BLaER1 (cell line): ENCODE measurements around the gene PYGO2.

Experiments
- H3K27ac ChIP-seq: shearing (Covaris generic); formaldehyde crosslinking; 2 replicates; pipeline ENCODE4 v1.8.1; 2022
- H3K27me3 ChIP-seq: shearing (Covaris generic); formaldehyde crosslinking; 2 replicates; pipeline ENCODE4 v1.8.1; 2022
- H3K36me3 ChIP-seq: shearing (Covaris generic); formaldehyde crosslinking; 2 replicates; pipeline ENCODE4 v1.8.1; 2022
- H3K4me1 ChIP-seq: shearing (Covaris generic); formaldehyde crosslinking; 2 replicates; pipeline ENCODE4 v1.8.1; 2022
- H3K4me2 ChIP-seq: shearing (Covaris generic); formaldehyde crosslinking; 2 replicates; pipeline ENCODE4 v1.8.1; 2022
- H3K4me3 ChIP-seq: shearing (Covaris generic); formaldehyde crosslinking; 2 replicates; pipeline ENCODE4 v1.8.1; 2022
- H3K9ac ChIP-seq: shearing (Covaris generic); formaldehyde crosslinking; 2 replicates; pipeline ENCODE4 v1.8.1; 2022
- H3K9me3 ChIP-seq: shearing (Covaris generic); formaldehyde crosslinking; 2 replicates; pipeline ENCODE4 v1.8.1; 2022
- H4K20me1 ChIP-seq: shearing (Covaris generic); formaldehyde crosslinking; 2 replicates; pipeline ENCODE4 v1.8.1; 2022
- Cebpa-rat ChIP-seq: shearing (Covaris generic); IDR thresholded peaks from 2 replicates; pipeline ENCODE4 v1.8.1; 2022

Gene PYGO2

DNA sequence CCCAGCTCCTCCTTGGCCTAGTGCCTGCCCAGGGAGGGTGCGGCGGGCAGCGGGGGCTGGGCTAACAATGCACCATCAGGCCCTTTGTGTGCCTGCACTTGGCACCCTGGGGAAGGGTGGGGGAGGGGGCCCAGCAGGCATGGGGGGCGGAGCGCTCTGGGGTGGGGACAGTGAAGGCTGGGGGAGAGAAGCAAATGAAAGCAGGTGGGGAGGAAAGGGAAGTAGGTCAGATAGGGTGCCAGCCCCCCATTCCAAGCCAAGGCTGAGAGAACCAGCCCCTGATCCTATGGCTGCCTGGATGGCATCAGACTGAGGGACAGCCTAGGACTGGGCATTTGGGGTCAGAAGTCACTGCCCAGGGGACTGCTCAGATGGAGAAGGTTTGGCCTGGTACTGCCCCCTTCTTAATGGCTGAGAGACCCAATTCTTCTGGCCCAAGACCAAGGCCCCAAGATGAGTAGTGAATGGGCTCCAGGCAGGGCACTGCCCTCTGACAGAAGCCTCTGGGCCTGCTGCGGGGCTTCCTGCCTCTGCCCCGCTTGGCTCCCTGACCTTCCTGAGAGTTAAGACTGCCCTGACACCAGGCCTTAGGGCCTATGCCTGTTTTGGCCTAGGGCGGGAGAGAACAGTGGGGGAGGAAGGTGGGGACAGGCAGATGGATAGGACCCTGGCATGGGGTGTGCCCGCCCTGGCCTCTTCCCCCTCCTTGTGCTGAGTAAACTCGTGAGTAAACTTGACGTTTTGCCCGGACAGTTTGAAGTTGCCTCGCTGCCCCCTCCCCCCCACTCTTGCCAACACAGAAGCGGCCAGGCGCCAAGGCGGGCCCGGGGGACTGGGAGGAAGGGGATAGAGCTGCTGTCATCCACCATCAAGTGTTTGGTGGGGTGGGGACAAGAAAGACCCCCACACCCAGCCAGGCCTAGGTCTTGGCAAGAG, 43.8 kb upstream of the PYGO2 start:
- peak overlapping the region; percentile 95 for H3K9ac ChIP-seq
- no peak for TF ChIP-seq Cebpa-rat
- H3K9me3 ChIP-seq, result no peaks in the 10 kb centered on the region
- H4K20me1 ChIP-seq, result peaks cover 16% of the 10 kb centered on the region; the same call in 1 of the 2 replicates
- H3K36me3 ChIP-seq, result no peaks in the 10 kb centered on the region
- peaks cover 63% of the 10 kb centered on the region for H3K4me1 ChIP-seq
- peak overlapping the region; percentile 98 for H3K27ac ChIP-seq
- peak overlapping the region; percentile 100 for H3K4me2 ChIP-seq
- peak overlapping the region; percentile 95 for H3K4me3 ChIP-seq
- no peaks in the 10 kb centered on the region for H3K27me3 ChIP-seq

DNA sequence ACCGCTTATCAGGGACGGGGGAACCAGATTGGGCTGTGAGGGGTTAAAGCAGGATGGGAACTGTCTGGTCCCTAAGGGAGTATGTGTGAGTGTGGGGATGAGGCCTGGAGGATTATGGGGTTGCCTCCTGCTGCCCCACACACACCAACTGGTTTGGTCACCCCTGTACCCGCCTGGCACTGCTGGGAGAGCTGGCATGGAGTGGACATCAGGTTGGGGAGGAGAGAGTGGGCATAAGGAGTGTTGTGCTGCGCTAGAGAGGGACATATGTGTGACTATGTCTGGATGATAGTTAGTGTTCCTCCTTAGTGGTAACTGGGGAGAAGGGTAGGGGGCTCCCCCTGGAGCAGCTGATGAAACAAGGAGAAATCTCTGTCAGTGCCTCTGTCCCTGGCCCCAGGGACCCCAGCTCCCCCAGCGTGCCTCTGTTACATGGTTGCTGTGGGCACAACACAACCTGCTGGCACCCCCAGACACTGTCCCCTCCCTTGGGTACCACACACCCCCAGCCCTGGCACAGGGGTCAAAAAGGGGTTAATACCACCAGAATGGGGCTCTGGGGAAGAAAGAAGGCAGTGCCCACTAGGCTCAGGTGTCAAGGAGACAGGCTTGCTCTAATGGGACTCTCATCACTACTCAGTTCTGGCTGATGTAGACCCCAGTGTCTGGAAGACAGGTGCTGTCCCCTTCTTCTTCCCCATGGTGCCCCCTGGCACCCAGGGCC, 42.9 kb upstream of the PYGO2 start:
- Histone ChIP-seq H3K27me3 (no peaks in the 10 kb centered on the region), H3K4me2 (peak overlapping the region; percentile 100), H3K9me3 (no peaks in the 10 kb centered on the region), H3K36me3 (no peaks in the 10 kb centered on the region), H3K4me3 (peak overlapping the region; percentile 95), H3K4me1 (peaks cover 58% of the 10 kb centered on the region), H3K9ac (peak overlapping the region; percentile 95), H4K20me1 (peaks cover 16% of the 10 kb centered on the region; the same call in 1 of the 2 replicates), H3K27ac (peak overlapping the region; percentile 98)
- no peak for TF ChIP-seq Cebpa-rat

DNA sequence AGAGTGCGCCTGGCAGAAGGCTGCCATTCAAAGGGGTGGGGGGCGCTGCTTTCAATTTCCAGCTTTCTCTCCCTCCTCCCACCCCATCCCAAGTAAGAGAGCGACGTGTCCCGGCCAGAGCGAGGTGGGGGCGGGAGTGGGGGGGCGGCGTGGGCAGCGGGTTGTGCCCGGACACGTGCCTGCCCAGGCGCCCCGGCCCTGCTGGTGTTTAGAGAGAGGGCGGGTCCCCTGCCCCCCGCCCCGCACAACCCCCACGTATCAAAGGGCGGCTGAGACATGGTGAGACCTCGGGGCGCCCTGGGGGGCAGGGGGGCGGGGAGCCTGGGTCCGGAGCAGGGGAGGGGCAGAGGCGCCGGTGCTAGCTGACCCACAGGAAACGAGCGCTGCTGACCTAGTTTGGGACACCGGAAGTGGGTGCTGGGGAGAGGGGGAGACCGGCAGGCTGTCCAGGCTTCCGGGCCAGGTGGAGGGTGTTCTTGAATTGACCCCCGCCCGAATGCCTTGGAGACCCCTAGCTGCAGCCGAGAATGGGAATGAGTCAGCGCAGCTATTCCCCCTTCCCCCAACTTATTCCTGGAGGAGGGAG, 42.3 kb upstream of the PYGO2 start:
- Histone ChIP-seq H3K9me3 (no peaks in the 10 kb centered on the region), H3K4me2 (peak overlapping the region; percentile 100), H3K4me1 (peaks cover 54% of the 10 kb centered on the region), H3K4me3 (peak overlapping the region; percentile 95), H3K36me3 (no peaks in the 10 kb centered on the region), H3K27me3 (no peaks in the 10 kb centered on the region), H4K20me1 (peaks cover 16% of the 10 kb centered on the region; the same call in 1 of the 2 replicates), H3K27ac (peak overlapping the region; percentile 98), H3K9ac (peak overlapping the region; percentile 95)
- no peak for TF ChIP-seq Cebpa-rat

DNA sequence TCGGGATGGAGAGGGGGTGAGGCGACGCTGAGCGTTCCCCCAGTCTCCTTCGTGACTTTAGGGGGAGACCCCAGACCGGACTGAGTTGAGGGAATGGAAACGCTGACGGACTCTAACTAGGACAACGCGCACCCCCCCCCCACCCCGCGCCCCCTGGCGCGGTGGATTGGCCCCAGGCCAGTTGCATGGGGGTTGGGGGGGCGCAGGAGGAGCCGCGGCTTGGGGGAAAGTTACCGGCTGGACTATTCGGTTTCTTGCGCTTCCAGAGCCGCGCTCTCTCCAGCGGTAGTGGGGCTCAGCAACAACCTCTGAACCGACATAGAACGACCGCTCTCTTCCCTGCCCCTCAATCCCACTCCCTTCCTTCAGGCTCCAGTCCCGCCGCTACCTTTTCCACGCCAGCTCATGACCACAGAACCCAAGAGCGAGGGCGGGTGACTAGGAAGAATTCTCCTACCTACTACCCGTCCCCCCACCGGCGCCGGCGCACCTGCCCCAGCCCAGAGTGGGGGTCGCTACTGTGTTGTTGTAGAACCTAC, 41.7 kb upstream of the PYGO2 start:
- peak overlapping the region; percentile 95 for H3K4me3 ChIP-seq
- H3K36me3 ChIP-seq, result no peaks in the 10 kb centered on the region
- peak overlapping the region; percentile 95 for H3K9ac ChIP-seq
- peaks cover 14% of the 10 kb centered on the region; the same call in 1 of the 2 replicates for H4K20me1 ChIP-seq
- no peaks in the 10 kb centered on the region for H3K27me3 ChIP-seq
- H3K9me3 ChIP-seq, result no peaks in the 10 kb centered on the region
- H3K27ac ChIP-seq, result peak overlapping the region; percentile 98
- no peak for TF ChIP-seq Cebpa-rat
- H3K4me2 ChIP-seq, result peak overlapping the region; percentile 100
- H3K4me1 ChIP-seq, result peaks cover 54% of the 10 kb centered on the region

DNA sequence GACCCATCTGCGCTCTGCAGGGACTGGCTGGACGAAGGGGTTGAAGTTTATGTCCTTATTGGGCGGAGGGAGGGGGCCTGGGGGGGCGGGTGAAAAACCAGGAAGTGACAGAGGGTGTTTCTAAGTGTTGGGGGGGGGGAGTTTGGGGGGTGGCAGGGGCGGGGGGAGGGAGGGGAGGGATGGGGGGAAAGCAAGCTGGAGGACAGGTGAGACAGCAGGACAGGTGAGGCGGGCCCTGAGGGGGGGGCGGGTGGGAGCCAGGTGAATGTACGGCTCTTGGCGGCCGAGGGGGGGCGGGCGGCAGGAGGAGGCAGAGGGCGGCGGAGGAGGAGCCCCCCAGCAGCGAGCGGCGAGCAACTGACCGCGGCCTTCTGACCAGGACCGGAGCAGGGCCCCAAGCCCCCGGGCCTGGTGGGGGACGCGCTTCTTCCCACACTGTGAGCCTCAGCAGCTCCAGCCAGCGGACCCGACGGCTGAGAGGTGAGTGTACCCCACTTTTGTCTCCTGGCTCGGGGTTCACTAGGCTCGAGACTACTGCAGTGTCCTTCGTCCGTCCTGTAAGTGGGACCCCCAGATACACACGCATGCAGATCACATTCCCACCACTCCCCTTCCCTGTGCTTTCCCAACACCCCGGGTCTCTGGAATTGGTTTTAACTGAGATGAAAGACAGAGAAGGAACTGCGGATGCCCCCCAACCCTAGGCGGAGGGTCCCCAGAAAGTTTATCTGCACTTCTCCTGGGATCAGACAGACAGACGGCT, 41.1 kb upstream of the PYGO2 start, which contains the start of gene ZBTB7B:
ZBTB7B (plus strand) TSS at position 339 of the 763 bp plus-strand sequence. CDS start 11,859 bp downstream, outside the sequence.
- Histone ChIP-seq H3K4me3 (peak within 1 kb of the TSS; percentile 95), H3K36me3 (no peaks in the 10 kb centered on the region), H3K9ac (peak within 1 kb of the TSS; percentile 95), H3K9me3 (no peaks in the 10 kb centered on the region), H3K4me2 (peak within 1 kb of the TSS; percentile 100), H3K27me3 (no peaks in the 10 kb centered on the region), H3K4me1 (peaks cover 54% of the 10 kb centered on the region), H3K27ac (peak within 1 kb of the TSS; percentile 98), H4K20me1 (peaks cover 8% of the 10 kb centered on the region; the same call in 1 of the 2 replicates)
- TF ChIP-seq Cebpa-rat, result no peak

DNA sequence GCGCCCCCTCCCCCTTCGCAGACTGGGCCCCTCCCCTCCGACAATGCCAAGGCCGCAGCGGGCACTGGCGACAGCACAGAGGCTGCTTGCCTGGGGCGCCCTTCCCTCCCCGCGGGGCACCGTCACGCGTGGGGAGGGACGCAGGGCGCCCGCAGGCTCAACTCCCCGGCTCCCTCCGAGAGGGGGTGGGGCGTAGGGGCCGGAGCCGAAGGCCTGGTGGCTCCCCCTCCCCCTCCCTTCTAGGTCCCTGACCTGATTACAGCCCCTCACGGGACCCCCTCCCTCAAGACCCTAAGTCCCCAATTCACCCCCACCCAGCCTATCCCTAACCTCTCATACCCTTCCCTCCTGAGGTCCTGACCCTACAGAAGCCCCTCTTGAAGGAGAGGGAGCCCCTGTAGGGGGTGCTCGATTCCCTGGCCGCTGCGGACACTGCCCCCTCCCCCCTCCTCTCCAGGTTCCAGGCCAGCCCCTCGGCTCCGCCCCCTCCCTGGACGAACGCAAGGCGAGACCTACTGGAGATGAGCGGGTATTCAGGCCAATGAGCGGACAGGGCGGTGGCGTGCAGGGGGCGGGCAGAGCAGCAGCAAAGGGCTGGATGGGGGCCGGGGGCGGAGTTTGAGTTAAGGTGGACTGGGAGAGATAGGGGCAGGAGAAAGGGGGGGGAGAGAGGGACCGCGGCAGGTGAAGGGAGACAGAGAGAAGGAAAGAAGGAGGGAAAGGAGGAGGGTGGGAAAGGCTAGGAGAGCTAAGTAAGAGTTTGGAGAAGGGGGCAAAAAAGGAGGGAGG, 40.3 kb upstream of the PYGO2 start:
- Histone ChIP-seq H3K36me3 (no peaks in the 10 kb centered on the region), H3K4me3 (peak overlapping the region; percentile 95), H3K4me2 (peak overlapping the region; percentile 84), H3K27ac (peak overlapping the region; percentile 90), H4K20me1 (no peaks in the 10 kb centered on the region; the same call in 1 of the 2 replicates), H3K9ac (peak overlapping the region; percentile 86), H3K27me3 (no peaks in the 10 kb centered on the region), H3K4me1 (peaks cover 54% of the 10 kb centered on the region), H3K9me3 (no peaks in the 10 kb centered on the region)
- TF ChIP-seq Cebpa-rat, result no peak

DNA sequence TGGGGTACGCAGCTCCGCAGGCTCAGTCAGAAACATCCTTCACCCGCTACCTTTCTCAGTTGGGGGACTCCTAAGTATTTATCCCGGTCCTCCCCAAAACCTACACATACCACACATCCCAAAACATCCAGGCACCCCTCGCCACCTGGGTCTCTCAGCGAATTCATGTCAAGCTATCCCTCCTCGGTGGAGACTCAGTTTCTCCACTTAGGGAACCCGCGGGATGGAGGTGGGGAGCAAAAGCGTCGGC, 39.8 kb upstream of the PYGO2 start:
- peak overlapping the region; percentile 90 for H3K27ac ChIP-seq
- no peak for TF ChIP-seq Cebpa-rat
- no peaks in the 10 kb centered on the region for H4K20me1 ChIP-seq

DNA sequence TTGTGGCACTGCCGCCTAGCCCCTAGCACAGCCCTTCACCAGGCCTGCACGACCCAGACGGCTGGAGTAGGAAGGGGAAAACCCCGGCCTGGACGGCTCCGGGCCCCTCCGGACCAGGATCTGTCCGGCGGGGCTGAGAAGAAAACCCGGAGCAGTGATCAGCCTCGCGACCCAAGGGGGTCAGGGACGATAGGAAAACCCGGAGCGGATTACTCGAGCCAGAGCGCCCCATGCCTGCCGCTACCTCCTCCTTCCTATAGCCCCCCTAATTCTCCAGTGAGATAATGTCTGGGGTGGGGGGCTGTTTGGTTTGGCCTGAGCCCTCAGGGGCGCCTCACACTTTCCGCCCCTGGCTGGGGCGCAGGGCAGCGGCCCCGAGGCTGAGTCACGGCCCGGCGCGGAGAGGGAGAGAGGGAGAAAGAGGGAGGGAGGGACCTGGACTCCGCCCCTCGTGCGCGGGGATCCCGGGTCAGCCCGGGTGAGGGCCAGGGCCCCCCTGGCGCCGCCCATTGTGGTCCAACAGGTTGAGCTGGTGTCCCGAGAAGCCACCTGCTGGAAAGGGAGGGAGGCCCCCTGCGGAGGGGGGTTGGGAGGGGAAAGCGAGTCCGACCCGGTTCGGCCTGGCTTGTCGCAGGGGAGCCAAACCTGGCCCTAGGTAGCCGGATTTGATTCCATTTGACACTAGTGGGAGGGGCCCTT, 39.3 kb upstream of the PYGO2 start:
- H3K4me3 ChIP-seq, result peak overlapping the region; percentile 95
- H4K20me1 ChIP-seq, result no peaks in the 10 kb centered on the region
- H3K27ac ChIP-seq, result peak overlapping the region; percentile 90
- no peak for TF ChIP-seq Cebpa-rat
- peak overlapping the region; percentile 86 for H3K9ac ChIP-seq
- H3K9me3 ChIP-seq, result no peaks in the 10 kb centered on the region
- H3K27me3 ChIP-seq, result no peaks in the 10 kb centered on the region
- H3K4me1 ChIP-seq, result peaks cover 54% of the 10 kb centered on the region
- H3K4me2 ChIP-seq, result peak overlapping the region; percentile 84
- H3K36me3 ChIP-seq, result no peaks in the 10 kb centered on the region

More for the DNA sequence above, 39.8 kb upstream of the PYGO2 start:
- Histone ChIP-seq H3K4me2 (peak overlapping the region; percentile 84), H3K4me3 (peak overlapping the region; percentile 95), H3K9ac (peak overlapping the region; percentile 86), H3K27me3 (no peaks in the 10 kb centered on the region), H3K4me1 (peaks cover 54% of the 10 kb centered on the region), H3K36me3 (no peaks in the 10 kb centered on the region), H3K9me3 (no peaks in the 10 kb centered on the region)
